ENCODE data around the gene SHLD3. TPM values are rescaled to one million over a fixed set of nuclear protein-coding genes. Genes with fewer than 3 reads are reported as not detected.
"Not testable (repeated sequence)": the region's sequence is repeated elsewhere in the genome, so short reads cannot be mapped to it uniquely, and the experiment has no call there.

Gene SHLD3
- total RNA-seq, 1 donor from 2014 or later = 2.4 TPM

DNA sequence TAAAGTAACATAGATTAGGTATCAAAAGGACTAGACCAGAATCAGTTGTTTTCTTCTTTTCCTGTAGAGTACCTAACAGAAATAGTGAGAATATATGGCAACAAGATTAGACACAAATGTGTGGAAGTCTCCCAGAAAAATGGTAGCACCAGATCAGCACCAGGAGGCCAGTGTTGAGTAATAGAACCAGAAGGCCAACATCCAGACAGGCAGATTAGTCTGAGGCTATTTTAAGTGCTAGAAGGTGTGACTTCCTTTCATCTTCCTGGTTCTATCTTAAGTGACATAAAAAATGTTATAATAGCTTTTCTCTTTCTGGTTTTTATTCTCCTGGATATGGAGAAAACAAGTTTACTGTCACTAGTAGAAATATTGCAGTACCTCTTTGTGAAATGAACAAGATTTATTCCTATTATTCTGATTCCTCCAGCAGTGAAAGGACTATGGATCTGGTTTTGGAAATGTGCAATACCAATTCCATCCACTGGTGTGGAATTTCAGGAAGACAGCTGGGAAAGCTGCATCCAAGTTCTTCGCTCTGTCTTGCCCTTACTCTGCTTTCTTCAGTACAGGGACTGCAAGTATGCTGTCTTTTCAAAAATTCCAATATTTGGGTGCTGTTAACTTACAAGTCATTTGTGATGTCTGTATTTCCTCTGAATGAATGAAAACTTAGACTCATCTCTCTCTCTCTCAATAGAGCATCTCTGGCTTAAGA lies 39.1 kb downstream of the SHLD3 start:
- no peak overlapping the region for H3K27ac ChIP-seq (replicated peaks)

DNA sequence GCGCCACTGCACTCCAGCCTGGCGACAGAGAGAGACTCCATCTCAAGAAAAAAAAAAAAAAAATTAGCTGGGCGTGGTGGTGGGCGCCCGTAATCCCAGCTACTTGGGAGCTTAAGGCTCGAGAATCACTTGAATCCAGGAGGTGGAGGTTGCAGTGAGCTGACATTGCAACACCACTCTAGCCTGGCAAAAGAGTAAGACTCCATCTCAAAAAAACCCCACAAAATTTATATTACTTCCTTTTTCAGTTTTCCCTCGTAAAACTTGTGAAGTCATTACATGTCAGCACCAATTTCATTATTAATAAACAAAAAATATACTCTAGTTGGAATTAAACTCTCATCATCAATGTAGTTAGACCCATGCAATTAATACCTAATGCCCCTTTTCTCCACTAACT lies 43.9 kb downstream of the SHLD3 start:
- H3K27me3 ChIP-seq (ENCODE audit: low read depth) = no peaks in the 10 kb centered on the region
- no peak overlapping the region for H3K4me3 ChIP-seq
- no peak overlapping the region for H3K27ac ChIP-seq (replicated peaks)
- H3K9me3 ChIP-seq (replicated peaks) = no peaks in the 10 kb centered on the region
- peaks cover 5% of the 10 kb centered on the region for H3K4me1 ChIP-seq
- intact Hi-C loops (cut with micrococcal nuclease) = no loop called here
- H3K36me3 ChIP-seq = peaks cover 31% of the 10 kb centered on the region
- TF ChIP-seq, protein P1, sequence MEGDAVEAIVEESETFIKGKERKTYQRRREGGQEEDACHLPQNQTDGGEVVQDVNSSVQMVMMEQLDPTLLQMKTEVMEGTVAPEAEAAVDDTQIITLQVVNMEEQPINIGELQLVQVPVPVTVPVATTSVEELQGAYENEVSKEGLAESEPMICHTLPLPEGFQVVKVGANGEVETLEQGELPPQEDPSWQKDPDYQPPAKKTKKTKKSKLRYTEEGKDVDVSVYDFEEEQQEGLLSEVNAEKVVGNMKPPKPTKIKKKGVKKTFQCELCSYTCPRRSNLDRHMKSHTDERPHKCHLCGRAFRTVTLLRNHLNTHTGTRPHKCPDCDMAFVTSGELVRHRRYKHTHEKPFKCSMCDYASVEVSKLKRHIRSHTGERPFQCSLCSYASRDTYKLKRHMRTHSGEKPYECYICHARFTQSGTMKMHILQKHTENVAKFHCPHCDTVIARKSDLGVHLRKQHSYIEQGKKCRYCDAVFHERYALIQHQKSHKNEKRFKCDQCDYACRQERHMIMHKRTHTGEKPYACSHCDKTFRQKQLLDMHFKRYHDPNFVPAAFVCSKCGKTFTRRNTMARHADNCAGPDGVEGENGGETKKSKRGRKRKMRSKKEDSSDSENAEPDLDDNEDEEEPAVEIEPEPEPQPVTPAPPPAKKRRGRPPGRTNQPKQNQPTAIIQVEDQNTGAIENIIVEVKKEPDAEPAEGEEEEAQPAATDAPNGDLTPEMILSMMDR (IDR thresholded peaks at IDR 0.05; ENCODE audit: borderline replicate concordance) = no peak
- DNase-seq = no peak

More for the DNA sequence above, 39.1 kb downstream of the SHLD3 start:
- Histone ChIP-seq H3K27me3 (ENCODE audit: low read depth) (no peaks in the 10 kb centered on the region), H3K36me3 (peaks cover 41% of the 10 kb centered on the region), H3K4me1 (peaks cover 11% of the 10 kb centered on the region), H3K9me3 (replicated peaks) (no peaks in the 10 kb centered on the region), H3K4me3 (no peak overlapping the region)
- DNase-seq = no peak
- intact Hi-C loops (cut with micrococcal nuclease) = no loop called here
- TF ChIP-seq, protein P1 (IDR thresholded peaks at IDR 0.05; ENCODE audit: borderline replicate concordance) = peak; percentile 51

DNA sequence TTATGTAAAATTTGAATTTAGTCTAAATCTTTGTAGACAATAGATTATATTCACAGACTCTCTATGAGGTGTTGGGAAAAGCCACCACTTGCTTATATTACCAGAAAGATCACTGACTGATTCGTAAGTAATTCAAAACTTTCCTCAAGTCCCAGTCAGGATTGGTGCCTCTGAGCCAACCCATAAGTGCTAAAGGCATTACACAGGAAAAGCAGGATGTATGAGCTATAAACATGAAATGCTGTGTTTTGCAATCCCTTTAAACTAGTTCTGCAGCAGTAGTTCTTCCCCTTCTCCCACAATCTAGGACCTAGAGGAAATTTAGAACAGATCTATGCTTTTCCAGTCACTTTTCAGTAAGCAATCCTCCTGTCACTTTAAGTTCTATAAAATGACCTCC lies 48.0 kb downstream of the SHLD3 start:
- no peak for DNase-seq
- Histone ChIP-seq H3K27me3 (ENCODE audit: low read depth) (no peaks in the 10 kb centered on the region), H3K27ac (replicated peaks) (no peak overlapping the region), H3K4me1 (no peaks in the 10 kb centered on the region), H3K9me3 (replicated peaks) (no peaks in the 10 kb centered on the region), H3K4me3 (no peak overlapping the region), H3K36me3 (peaks cover 19% of the 10 kb centered on the region)
- intact Hi-C loops (cut with micrococcal nuclease) = no loop called here
- TF ChIP-seq, protein P1 (IDR thresholded peaks at IDR 0.05; ENCODE audit: borderline replicate concordance) = no peak

DNA sequence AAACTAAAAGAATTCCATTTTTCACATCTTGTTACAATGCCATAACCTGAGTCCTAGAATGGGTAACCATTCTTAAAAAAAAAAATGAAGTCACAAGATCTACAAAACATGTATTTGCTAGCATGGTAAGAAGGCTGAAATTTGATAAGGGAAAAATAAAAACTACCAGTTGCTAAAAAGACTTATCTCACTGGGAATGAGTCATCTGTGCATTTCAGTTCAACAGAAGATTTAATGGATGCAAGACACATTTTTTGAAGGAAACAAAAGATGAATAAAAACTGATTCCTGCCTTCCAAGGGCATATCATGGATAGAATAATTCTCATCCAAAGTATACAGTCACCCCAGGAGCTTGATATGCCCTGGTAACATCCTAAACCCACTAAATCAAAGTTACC lies 49.9 kb downstream of the SHLD3 start:
- intact Hi-C loops (cut with micrococcal nuclease) = no loop called here
- H3K4me3 ChIP-seq = no peak overlapping the region
- TF ChIP-seq, protein P1 (IDR thresholded peaks at IDR 0.05; ENCODE audit: borderline replicate concordance) = no peak
- no peaks in the 10 kb centered on the region for H3K9me3 ChIP-seq (replicated peaks)
- DNase-seq = no peak
- H3K27ac ChIP-seq (replicated peaks) = no peak overlapping the region
- no peaks in the 10 kb centered on the region for H3K27me3 ChIP-seq (ENCODE audit: low read depth)
- peaks cover 33% of the 10 kb centered on the region for H3K36me3 ChIP-seq
- H3K4me1 ChIP-seq = no peaks in the 10 kb centered on the region

DNA sequence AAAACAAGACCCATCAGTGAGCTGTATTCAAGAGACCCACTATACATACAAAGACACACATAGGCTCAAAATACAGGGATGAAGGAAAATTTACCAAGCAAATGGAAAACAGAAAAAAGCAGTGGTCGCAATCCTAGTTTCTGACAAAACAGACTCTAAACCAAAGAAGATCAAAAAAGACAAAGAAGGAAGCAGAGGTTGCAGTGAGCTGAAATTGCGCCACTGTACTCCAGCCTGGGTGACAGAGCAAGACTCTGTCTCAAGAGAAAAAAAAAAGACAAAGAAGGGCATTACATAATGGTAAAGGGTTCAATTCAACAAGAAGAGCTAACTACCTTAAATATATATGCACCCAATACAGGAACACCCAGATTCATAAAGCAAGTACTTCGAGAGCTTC lies 51.2 kb downstream of the SHLD3 start:
- H3K4me3 ChIP-seq; DNase-seq; intact Hi-C loops (cut with micrococcal nuclease); H3K9me3 ChIP-seq (replicated peaks); H3K4me1 ChIP-seq; H3K27me3 ChIP-seq (ENCODE audit: low read depth); H3K27ac ChIP-seq (replicated peaks): not testable (repeated sequence)
- H3K36me3 ChIP-seq = peaks cover 40% of the 10 kb centered on the region

Other genes with a start within 250 kb of the SHLD3 start
- 1.5 TPM for gene ADAMTS6, start 143.1 kb upstream of the SHLD3 start, total RNA-seq
- gene CENPK, start 61.9 kb upstream of the SHLD3 start, total RNA-seq = 0.38 TPM
- 19.7 TPM for gene PPWD1, start 61.7 kb upstream of the SHLD3 start, total RNA-seq
- gene TRIM23, start 694 bp upstream of the SHLD3 start, total RNA-seq = 19.1 TPM
- gene TRAPPC13, start within 50 bp of the SHLD3 start, total RNA-seq = 23.3 TPM
- 7.1 TPM for gene SGTB, start 97.1 kb downstream of the SHLD3 start, total RNA-seq
- gene NLN, start 97.2 kb downstream of the SHLD3 start, total RNA-seq = 12.4 TPM

Measured in left ventricle myocardium inferior (tissue), 1 donor.